GM19351 (cell line): ENCODE results near the gene PELI2.

Experiments
- ATAC-seq: cut with Tn5 transposase; IDR thresholded peaks from one replicate; pipeline ENCODE4 v1.9.1; 2021; ENCODE audit warnings: mild to moderate bottlenecking, moderate library complexity; ENCODE audit not compliant: unreplicated experiment

The PELI2 gene

DNA sequence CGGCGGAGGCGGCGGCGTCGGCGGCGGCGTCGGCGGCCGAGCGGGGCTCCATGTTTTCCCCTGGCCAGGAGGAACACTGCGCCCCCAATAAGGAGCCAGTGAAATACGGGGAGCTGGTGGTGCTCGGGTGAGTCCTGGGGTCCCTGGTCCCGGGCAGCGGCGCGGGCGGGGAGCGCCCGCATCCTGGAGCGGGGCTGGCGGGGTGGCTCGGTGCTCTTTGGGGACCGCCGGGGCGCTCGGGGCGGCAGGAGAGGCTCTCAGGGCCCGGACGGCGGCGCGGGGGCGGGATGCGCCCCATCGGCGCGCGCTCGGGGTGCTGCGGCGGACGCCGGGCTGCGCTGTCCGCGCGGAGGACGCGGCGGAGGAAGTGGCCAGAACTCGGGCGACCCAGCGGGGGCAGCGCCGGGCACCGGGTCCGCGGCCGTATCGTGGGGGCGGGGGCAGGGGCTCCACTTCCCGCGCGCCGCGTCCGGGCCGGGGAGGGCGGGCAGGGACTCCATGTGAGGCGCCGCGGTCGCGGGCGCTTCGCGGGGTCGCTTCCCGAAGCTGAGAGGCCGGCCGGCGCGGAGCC, 485 bp downstream of the PELI2 start:
- peak; percentile 39 for ATAC-seq

DNA sequence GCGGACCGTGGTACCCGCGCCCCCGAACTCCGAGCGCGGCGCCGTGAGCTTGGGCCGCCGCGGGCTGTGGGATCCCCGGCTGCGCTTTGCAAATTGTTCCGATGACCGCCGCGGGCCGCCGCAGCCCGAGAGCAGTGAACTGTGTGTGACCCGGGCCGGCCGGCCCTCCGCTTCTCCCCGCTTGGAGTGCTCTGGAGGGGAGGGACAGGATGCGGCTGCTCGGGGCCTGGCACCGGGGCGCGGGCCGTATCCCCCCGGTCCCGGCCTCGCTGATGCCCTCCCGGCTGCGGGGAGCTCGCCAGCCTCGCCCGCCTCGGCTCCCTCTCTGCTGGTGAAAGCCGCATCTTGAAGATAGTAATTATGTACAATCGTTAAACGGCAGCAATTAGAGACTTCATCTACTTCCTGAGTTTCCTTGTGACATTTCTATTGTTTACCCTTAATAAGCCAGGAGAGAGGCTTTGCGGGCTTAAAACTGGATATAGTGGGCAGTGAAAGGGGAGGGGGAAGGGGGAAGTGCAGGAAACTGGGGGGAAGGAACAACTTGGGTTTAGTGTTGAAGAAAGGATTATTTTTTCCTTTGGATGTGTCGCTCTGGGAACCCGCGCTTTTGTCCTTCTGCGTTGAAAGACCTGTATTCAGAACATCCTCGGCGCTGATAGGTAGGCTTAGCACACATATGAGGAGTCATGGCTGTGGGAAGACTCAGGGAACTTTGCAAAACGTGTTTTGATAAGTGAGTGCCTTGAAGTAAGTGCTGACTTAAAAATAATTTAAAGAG, 1.2 kb downstream of the PELI2 start:
- peak; percentile 26 for ATAC-seq

DNA sequence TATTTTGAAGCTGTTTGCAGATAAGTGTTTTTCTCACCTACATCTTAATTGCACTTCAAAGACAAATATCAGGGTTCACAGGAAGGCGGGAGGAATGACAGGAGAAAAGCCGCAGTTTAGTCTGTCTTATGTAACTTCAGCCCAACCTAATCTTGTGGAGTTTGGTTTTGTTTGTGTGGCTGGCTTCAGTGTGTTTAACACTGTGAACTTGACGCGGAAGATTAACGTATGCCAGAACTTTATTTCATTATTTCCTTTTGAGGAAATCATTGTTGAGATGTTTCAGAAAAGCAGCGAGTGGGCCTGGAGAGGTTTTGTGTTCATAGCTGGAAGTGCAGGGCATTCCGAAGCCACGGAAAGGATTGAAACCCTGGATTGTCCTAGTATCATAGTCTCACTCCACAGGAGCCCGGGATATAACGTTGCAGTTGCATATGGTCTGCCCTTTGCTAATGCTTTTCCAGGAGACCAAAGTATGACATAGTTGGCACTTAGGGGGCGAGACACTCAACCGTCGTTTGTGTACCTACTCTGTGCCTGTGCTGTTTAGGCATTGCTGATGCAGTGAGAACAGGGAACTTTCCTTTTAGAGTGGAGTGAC, 2.0 kb downstream of the PELI2 start:
- no peak for ATAC-seq

DNA sequence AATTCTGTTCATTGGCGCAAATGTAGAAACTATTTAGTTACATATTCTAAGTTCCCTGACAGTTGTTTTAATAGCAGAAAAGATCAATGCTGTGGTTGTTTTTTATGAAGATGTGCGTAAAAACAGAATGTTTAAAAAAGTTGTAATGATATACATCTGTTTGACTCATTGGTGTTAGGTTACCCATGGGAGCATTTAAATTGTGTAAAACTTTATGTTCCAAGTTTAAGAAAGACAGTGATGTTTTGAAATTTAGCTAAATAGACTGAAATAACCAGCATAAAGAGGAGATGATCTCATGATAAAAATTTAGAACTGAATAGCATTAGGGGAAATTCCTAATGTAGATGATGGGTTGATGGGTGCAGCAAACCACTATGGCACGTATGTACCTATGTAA, 3.6 kb downstream of the PELI2 start:
- ATAC-seq = no peak

DNA sequence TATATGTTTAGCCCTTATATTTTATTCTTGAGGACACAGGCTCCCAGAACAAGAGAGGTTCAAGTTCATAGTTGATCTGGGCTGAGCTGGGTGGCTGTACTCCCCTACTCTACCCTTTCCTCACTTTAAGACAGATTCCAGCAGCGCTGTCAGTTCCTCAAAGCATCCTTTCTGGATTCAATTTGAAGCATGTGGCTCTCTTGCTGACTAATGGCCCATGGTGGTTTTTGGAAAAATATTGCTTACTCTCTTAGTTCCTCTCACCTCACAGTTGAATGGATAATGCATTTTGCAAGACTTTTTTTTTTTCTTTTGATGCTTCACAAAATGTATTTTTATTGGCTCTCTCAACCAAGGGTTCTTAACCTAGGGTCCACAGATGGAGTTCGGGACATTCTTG, 4.1 kb downstream of the PELI2 start:
- no peak for ATAC-seq

DNA sequence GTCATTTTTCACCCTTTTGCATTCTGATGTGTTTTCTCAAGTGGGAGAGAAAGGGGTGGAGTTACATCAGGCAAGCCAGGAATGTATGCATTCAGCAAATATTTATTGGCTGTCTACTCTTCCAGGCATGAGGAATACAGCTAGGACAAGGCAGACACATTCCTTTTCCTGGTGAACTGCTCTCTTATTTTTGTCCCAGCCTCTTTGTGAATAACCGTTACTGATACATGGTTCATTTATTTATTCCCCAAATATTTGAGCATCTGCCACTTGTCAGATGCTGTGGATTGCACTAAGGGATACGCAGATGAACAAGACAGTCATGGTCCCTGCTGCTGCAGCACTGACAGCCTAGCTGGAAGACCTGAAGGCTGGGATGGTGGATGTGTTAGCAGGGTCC, 6.1 kb downstream of the PELI2 start:
- no peak for ATAC-seq

DNA sequence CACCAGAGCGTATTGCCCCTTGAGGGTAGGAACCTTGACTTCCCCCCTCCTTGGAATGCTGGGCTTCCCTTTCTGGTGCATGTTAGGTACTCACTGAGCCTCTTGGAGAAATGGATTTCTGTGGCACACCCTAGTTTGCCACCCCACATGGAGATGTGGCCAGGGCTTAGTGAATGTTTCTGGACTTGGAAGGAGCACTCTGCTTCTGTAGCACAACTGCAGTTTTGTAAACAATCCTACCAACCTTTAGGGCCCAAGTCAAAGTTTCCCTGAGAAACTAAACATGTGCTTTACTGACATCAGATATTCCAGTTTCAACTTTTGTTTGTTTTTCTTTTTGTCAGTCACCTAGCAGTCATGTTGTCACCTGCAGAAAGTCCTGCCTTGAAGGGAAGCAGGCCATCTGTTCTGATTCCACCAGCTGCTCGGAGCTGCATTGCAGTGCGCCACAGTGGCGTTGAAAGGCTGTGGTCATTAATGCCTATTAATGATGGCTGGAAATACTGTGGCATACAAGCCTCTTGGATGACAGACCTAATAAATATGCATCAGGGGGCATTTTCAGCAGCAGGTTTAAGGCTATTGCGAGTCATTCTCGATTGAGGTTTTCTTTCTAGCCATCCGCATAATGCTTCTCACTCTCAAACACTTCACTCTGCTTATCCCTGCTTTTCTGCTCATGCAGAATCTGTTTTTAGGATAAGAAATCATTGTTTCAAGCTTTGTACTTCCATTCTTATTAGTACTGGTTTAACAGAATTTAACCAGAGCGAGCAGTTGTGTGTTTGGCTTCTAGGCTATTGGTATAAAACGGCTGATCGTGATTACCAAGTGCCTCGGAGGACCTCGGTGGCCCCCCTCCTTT, 7.8 kb downstream of the PELI2 start:
- no peak for ATAC-seq

DNA sequence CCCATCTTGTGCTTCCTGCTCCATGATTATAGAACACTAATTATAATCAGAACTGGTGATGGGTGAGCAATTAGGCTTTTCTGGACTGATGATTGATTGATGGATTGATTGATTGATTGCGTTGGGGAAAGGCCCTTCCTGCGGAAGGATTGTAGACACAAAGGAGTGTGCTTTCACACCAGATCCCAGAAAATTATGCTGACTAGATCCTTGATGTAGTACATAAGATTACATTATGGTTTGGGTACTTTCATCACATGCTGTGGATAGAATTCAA, 8.4 kb downstream of the PELI2 start:
- no peak for ATAC-seq

DNA sequence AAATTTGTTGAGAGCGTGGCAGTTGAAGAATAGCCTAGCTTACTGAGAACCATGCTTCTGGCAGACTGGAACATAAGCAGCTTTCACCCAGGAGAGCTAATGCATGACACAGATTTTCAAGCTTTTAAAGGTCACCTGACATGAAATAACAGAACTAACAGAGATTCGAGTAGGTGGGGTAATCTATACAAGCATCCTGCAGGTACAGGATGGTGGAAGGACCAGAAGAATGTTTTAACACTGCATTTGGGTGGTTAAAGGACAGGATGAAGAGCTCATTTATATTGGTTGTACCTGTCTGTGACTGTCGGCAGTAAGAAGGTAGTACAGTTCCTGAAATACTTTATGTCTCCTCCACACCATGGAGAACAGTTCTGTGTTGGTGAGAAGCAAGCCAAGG, 8.9 kb downstream of the PELI2 start:
- no peak for ATAC-seq

DNA sequence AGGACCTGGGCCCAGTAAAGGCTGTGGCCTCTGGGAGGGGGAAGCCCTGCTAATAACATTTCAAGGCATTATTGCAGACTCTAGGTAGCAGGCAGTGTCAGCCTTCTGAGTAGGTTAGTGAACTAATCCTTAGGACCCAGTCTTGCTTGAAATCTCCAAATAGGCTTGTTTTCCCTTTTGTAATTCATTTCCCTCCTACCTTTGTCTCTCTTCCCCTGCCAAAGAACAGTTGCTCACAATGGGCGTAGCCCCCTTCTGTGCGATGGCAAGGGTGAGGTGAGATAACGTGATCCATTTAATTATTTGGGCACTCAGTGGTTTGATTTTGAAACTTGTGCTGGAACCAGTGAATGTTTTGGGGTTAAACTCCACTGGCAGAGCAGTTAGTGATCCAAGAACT, 10.9 kb downstream of the PELI2 start:
- no peak for ATAC-seq

DNA sequence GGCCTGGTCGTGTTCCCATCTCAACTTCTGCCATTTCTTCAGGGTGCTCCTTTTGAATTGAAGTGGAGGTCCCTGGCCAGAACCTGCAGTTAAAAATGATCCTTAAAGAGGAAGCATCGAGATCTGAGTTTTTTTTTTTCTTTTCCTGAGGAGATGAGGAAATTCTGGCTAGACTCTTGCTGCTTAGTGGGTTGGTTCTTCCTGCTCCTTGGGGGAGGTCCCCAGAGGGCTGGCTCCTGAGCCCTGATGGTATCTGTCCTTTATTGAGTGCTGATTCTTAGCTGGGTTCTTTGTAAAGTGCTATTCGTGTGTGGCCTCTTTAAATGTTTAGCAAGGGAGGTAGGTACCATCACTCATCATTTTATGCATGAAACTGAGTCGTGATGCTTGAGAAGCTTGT, 11.7 kb downstream of the PELI2 start:
- no peak for ATAC-seq

DNA sequence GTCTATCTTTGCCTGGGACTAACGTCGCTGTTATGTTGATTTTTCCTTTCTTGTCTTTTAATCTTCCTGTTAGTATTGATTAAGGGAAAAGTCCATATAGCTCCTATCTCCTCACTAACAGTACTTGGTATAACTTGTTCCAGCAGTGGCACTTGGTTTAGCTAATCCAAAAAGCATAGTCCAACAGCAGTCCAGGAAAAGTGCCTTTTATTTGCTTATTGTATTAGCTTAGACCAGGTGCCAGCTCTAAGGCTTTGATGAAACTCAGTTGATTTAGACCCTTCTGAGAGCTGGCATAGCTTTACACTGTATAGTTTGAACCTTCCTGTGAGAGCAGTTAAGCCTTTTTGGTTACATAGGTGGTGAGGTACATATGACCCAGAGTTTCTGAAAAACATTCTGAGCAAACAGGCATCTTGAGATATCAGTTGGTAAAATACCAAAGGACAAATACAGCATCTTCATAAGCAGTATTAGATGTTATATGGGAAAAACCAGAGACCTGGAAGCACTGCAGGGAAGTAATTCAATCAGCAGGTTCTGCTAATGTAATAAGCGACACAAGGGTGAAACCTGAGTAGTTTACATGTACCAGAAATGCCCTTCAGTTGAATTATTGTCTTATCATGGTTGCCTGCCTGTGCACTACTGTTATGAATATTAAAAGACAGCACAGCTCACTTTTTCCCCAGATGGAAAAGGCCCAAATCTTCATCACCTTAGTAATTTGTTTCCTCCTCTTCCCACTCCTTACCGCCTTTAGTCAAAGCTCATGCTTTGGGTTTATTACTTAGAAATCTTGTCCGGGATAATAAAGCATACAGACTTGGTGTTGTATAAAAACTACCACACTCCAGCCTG, 13.0 kb downstream of the PELI2 start:
- ATAC-seq = no peak

DNA sequence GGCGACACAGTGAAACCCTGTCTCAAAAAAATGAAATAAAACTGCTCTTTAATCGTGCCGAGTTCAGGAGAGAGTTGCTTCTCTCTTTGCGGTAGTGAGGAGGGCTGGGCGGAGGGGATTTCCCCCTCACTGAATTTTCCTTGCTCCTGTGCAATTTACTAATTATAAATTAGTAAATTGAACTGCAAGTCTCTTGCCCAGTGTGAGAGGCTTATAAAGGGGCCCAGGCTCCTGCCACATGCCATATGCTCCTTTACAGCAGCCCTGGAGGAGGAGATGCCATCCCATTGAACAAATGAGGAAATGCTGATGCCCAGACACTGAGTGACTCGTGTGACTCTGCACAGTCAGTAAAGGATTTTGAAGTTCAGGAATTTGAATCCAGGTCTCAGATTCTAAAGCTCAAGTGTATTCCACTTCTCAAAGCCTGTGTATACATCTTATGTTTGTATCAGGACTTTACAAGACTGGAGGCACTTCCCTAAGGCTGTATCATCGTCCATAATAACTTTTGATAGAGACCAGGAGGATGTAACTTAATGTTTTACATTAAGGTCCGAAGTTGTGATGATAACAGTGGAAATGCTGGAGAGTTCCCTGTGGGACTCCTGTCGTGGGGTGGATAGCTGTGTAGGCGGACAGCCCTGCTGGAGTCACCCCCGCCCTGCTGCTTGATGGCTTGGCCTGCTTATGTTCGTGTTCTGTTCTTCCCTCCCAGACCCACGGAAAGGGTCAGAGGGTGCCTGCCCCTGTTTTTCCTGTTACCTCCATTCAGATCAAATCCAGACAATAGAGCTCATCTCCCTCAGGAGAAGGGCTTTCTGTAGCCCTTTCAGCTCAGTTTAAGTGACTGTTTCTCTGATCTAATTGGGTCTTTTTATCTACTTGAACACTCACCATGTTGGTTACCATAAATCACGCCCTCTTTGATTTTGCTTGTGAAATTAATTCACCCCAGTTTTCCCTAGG, 13.9 kb downstream of the PELI2 start:
- no peak for ATAC-seq

DNA sequence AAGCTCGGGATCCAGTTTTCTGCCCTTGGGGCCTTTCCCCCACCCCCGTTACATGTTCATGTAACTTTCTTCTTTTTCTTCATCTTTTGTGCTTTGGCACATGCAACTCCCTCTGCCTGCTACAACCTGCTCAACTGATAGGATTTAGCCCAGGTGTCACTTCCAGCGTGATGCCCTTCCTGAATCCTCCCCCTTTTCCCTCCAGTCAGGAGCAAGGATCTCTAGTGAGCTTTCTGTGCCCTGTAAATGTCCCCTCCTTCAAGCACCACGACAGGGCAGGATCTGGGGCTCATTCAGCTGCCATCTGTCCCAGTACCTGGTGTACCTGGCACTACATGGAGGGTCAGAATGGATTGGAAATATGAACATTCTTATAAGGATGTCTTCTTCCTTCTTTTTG, 15.3 kb downstream of the PELI2 start:
- no peak for ATAC-seq

DNA sequence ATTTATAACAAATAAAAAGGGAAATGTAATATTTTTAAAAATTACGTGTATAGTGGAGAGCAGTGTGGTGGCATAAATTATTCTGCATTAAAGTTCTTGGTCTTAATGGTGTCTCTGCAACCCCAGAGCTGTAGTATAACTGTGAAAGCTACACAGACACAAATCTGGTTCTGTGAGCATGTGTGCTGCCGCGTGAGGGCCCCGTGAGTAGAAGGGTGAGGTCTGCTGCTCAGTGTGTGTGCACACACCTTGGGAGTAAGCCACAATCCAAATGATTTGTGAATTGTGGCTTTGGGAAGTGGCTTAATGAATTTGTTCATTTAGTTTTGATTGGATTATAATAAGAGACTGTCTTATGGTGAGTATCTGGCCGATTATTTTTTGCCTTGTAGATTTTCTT, 16.8 kb downstream of the PELI2 start:
- ATAC-seq = no peak

DNA sequence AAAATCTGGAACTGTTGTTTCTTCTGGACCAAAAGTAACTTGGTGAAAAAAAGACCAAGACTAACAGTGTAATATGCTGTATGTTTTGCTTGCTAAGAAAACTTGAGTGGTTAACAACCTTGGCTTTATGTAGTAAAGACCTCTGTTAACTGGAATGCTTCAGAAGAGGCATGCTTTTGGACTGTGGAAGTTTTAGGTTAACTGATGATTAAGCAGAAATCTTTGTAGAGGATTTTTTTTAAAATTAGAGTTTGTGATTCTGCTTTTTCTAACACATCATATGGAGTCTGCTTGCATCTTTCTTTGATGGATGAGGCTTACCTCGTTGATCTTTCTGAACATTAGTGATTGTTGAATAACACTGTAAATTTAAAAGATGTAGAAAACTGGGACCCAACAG, 17.5 kb downstream of the PELI2 start:
- ATAC-seq = no peak

DNA sequence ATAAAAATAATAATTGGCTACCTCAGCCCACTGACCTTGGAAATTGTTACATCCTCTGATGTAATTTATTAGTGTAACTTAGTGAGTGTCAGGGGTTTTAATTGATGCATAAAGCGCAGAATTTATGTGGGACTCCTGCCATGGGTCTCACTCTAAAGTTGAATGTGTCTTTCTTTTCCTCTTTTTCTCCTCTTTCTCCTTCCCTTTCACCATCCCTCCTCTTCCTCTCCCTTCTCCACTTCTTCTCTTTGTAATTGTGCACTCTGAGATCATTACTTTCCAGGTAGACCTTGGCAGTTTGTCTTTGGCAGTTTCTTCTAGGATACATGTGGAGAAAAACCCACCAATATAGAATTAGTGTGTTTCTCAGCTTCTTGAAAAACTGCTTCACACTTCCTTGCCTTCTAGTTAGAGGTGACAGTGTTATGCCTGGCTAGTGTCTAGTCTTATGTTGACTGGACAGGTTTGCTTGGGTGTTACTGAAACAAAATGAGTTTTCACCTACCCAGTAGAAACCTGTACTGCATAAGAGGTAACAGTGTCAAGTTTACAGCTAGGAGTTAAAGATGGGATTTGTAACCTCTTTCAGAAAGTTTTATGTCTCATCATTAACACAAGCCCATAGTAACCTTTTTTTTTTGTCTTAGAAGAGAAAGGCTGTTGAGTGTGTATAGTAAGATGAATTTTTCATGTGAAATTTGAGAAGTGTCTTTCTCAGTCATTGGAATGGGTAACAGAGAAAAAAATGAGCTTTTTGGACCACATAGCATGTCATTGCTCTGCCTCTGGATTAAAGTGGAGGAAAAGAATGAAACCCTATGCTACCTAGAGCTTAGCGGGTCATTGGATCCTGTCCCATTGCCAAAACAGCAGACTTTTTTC, 18.6 kb downstream of the PELI2 start:
- no peak for ATAC-seq

DNA sequence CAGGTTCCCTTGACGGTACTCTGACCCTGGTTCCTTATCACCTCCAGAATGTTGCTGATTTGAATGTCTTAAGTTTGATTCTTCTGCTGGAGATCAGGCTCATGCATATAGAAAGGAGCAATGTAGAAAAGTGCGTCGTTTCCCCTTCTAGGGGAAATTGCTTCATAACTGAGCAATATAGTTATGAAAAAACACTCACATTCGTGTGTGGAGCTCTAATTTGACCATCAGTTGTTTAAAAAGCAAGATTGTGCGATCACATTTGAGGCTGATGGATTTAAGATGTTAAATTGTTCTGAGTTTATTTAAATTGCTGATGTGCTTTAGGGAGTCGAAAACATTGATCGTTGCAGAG, 19.2 kb downstream of the PELI2 start:
- no peak for ATAC-seq

DNA sequence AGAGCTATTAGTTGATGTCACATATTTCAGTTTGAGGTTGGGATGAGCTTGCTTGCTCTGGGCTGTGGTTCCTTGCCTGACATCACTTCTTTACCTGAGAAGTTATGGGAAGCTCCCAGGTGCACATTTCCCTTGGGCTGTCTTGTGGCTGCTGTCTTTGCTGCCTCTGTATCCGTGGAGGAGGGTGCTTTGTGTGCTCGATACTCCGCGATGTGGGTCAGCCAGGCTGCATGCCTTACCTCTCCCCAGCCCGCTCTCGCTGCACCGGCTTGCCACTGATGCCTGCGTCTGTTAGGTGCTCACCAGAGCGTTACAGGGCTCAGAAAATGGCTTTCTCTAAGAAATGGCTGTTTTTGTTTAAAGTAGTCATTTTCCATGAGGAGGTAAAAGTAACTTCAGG, 19.6 kb downstream of the PELI2 start:
- no peak for ATAC-seq
